Measurements from ENCODE around the gene PHF21B.

PHF21B gene

DNA sequence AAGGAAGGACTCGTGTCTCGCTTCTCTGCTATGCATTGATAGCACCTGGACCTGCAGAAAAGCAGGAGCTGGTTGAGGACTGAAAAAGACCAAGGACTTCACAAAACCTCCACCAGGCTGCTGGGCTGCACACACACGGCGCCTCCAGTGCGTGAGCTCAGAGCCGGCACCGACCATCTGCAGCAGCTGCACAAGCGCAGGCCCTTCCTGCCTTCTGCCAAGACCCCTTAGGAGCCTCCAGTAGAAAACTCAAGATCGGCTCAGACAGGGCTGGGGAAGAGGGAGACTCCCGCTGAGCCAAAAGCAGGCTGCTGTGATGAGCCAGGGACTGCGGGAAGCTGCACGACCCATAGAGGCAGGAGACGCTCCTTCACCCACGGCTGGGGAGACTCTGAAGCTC is 70.9 kb downstream of the PHF21B start:
- no peak overlapping the region for H3K27ac ChIP-seq (ENCODE audit: low read depth, low read length, poor library complexity, severe bottlenecking)
- H3K27me3 ChIP-seq (ENCODE audit: insufficient read depth, low read length), result peaks cover 7% of the 10 kb centered on the region; the same call in 1 of the 2 replicates
- H3K36me3 ChIP-seq (ENCODE audit: insufficient read depth, low read length), result no peaks in the 10 kb centered on the region
- H3K4me2 ChIP-seq (ENCODE audit: low read length), result no peak overlapping the region
- H3K9ac ChIP-seq (ENCODE audit: low read length), result no peak overlapping the region
- TF ChIP-seq, protein P1, sequence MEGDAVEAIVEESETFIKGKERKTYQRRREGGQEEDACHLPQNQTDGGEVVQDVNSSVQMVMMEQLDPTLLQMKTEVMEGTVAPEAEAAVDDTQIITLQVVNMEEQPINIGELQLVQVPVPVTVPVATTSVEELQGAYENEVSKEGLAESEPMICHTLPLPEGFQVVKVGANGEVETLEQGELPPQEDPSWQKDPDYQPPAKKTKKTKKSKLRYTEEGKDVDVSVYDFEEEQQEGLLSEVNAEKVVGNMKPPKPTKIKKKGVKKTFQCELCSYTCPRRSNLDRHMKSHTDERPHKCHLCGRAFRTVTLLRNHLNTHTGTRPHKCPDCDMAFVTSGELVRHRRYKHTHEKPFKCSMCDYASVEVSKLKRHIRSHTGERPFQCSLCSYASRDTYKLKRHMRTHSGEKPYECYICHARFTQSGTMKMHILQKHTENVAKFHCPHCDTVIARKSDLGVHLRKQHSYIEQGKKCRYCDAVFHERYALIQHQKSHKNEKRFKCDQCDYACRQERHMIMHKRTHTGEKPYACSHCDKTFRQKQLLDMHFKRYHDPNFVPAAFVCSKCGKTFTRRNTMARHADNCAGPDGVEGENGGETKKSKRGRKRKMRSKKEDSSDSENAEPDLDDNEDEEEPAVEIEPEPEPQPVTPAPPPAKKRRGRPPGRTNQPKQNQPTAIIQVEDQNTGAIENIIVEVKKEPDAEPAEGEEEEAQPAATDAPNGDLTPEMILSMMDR (IDR thresholded peaks at IDR 0.05; ENCODE audit: low read length), result no peak
- no peak for TF ChIP-seq EZH2 (IDR thresholded peaks at IDR 0.05; ENCODE audit: borderline replicate concordance, low read length)
- H3K9me2 ChIP-seq (ENCODE audit: low read depth, low read length), result no peaks in the 10 kb centered on the region
- no peaks in the 10 kb centered on the region for H3K9me3 ChIP-seq (ENCODE audit: low read length)
- no peaks in the 10 kb centered on the region for H3K79me2 ChIP-seq (ENCODE audit: insufficient read depth, low read length)
- no peak overlapping the region for H2AFZ ChIP-seq (ENCODE audit: low read length)
- no peak overlapping the region for H3K4me3 ChIP-seq (ENCODE audit: low read depth, low read length, poor library complexity, severe bottlenecking)
- no peaks in the 10 kb centered on the region for H4K20me1 ChIP-seq (ENCODE audit: insufficient read depth, low read length)
- no peaks in the 10 kb centered on the region for H3K4me1 ChIP-seq (ENCODE audit: insufficient read depth, low read length, severe bottlenecking)
- no peaks in the 10 kb centered on the region for H3F3A ChIP-seq (ENCODE audit: insufficient read depth, low read length)

DNA sequence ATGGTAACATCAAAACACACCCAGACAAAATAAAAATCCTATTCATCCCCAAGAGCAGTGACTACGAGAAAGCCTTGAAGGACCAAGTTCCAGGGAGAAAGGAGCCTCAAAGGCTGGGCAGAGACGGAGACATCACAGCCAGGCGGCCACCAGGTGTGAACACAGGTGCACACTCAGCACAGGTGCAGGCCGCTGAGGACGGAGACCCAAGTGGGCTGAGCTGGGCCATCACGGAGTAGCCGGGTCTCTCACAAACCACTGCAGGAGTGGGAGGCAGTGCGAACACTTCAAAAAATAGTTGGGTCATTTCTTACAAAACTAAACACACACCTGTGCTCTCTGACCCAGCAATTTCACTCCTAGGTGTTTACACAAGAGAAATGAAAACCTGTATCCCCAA is 72.6 kb downstream of the PHF21B start:
- no peak overlapping the region for H3K4me2 ChIP-seq (ENCODE audit: low read length)

DNA sequence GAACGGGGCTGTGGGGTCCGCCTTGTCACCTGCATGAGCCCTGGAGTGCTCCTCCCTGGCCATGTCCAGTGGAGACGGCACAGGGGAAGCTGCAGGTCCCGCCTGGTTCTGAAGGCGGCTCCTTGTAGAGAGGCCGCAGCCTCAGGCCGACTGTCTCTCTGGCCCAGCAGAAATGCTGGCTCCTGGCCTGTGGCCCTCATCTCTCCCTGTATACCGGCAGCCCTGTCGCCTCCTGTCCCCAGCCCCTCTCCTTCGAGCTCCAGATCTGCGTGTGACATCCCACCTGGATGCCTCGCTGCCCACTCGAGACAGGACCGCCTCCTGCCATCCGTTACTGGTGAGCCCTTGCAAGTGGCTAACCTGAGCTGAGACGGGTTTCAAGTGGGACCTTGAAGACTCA is 73.6 kb downstream of the PHF21B start:
- Histone ChIP-seq H3K4me2 (ENCODE audit: low read length) (no peak overlapping the region), H3K9me2 (ENCODE audit: low read depth, low read length) (no peaks in the 10 kb centered on the region), H3K36me3 (ENCODE audit: insufficient read depth, low read length) (no peaks in the 10 kb centered on the region), H3K4me1 (ENCODE audit: insufficient read depth, low read length, severe bottlenecking) (no peaks in the 10 kb centered on the region), H3K9ac (ENCODE audit: low read length) (no peak overlapping the region), H2AFZ (ENCODE audit: low read length) (no peak overlapping the region), H3K27ac (ENCODE audit: low read depth, low read length, poor library complexity, severe bottlenecking) (no peak overlapping the region), H3K27me3 (ENCODE audit: insufficient read depth, low read length) (peaks cover 7% of the 10 kb centered on the region; the same call in 1 of the 2 replicates), H3K4me3 (ENCODE audit: low read depth, low read length, poor library complexity, severe bottlenecking) (no peak overlapping the region), H3F3A (ENCODE audit: insufficient read depth, low read length) (no peaks in the 10 kb centered on the region), H3K9me3 (ENCODE audit: low read length) (no peaks in the 10 kb centered on the region), H4K20me1 (ENCODE audit: insufficient read depth, low read length) (no peaks in the 10 kb centered on the region), H3K79me2 (ENCODE audit: insufficient read depth, low read length) (no peaks in the 10 kb centered on the region)
- TF ChIP-seq, protein P1 (IDR thresholded peaks at IDR 0.05; ENCODE audit: low read length), result no peak
- TF ChIP-seq EZH2 (IDR thresholded peaks at IDR 0.05; ENCODE audit: borderline replicate concordance, low read length), result no peak

More for the DNA sequence above, 72.6 kb downstream of the PHF21B start:
- H3K79me2 ChIP-seq (ENCODE audit: insufficient read depth, low read length), result no peaks in the 10 kb centered on the region
- no peaks in the 10 kb centered on the region for H3F3A ChIP-seq (ENCODE audit: insufficient read depth, low read length)
- no peak overlapping the region for H3K9ac ChIP-seq (ENCODE audit: low read length)
- H3K36me3 ChIP-seq (ENCODE audit: insufficient read depth, low read length), result no peaks in the 10 kb centered on the region
- no peaks in the 10 kb centered on the region for H4K20me1 ChIP-seq (ENCODE audit: insufficient read depth, low read length)
- no peak overlapping the region for H3K4me3 ChIP-seq (ENCODE audit: low read depth, low read length, poor library complexity, severe bottlenecking)
- no peak overlapping the region for H3K27ac ChIP-seq (ENCODE audit: low read depth, low read length, poor library complexity, severe bottlenecking)
- peaks cover 7% of the 10 kb centered on the region; the same call in 1 of the 2 replicates for H3K27me3 ChIP-seq (ENCODE audit: insufficient read depth, low read length)
- TF ChIP-seq, protein P1 (IDR thresholded peaks at IDR 0.05; ENCODE audit: low read length), result no peak
- TF ChIP-seq EZH2 (IDR thresholded peaks at IDR 0.05; ENCODE audit: borderline replicate concordance, low read length), result no peak
- no peaks in the 10 kb centered on the region for H3K9me2 ChIP-seq (ENCODE audit: low read depth, low read length)
- H3K9me3 ChIP-seq (ENCODE audit: low read length), result no peaks in the 10 kb centered on the region
- H3K4me1 ChIP-seq (ENCODE audit: insufficient read depth, low read length, severe bottlenecking), result no peaks in the 10 kb centered on the region
- H2AFZ ChIP-seq (ENCODE audit: low read length), result no peak overlapping the region
